ENCODE data around the gene DNAH2. TPM values are rescaled to one million over a fixed set of nuclear protein-coding genes. Genes with fewer than 3 reads are reported as not detected.
A peak's percentile ranks its signal among the peaks of the same experiment; 100 is the strongest.

DNAH2 gene
- total RNA-seq, result 0.31 TPM

DNA sequence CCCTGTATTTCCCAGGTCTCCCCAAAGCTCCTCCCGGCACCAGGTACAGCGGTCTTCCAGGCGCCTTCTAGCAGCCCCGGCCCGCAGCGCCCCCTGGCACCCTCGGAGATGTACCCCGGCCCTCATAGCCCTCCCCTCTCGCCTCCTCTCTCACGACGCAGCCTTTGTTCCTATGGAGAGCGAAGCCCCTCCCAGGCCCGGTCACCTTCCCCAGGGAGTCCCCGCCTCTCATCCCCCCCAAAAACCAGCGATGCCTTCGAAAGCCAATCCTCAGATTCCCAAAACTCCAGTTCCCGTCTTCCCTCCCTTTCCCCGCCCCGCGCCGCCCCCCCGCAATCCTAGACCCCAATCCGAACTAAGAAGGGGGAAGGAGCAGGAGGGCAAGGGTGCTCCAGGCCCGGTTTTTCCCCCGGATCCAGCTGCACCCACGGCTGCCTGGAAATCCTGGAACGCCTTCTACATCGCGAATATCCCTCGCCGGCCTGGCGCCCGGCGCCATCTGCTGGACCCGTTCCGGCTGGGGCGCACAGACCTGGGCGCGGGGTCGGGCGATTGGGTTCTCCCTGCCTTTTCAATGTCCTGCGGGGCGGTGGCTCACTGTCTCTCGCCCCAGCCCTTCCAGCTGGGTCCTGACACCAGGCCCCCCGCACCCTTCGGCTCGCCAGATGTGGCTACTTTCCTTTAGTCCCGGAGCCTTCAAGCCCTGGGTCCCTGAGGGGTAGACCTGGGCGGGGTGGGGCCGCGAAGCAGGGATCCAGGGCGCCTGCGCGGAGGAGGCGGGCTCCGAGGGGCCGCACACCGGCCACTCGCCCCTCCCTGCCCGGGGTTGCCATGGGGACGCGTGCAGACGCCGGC, at the start of gene DNAH2:
DNAH2 (plus strand) TSS at position 844 of the 855 bp plus-strand sequence. CDS start 1,991 bp downstream, outside the sequence.
- DNase-seq (ENCODE audit: low spot score) (peak; percentile 80), ATAC-seq (peak; percentile 84)
- intact Hi-C loops (cut with DNase I), result no loop called here

GRCh38 chr17:7668482-7668881, 49.1 kb upstream of the DNAH2 start:
- intact Hi-C loops (cut with DNase I), result no loop called here

GRCh38 chr17:7673239-7673638, 44.3 kb upstream of the DNAH2 start:
- no peak for ATAC-seq
- DNase-seq (ENCODE audit: low spot score), result no peak
- intact Hi-C loops (cut with DNase I), result no loop called here

More at GRCh38 chr17:7668482-7668881, 49.1 kb upstream of the DNAH2 start:
- no peak for ATAC-seq
- DNase-seq (ENCODE audit: low spot score), result no peak

DNA sequence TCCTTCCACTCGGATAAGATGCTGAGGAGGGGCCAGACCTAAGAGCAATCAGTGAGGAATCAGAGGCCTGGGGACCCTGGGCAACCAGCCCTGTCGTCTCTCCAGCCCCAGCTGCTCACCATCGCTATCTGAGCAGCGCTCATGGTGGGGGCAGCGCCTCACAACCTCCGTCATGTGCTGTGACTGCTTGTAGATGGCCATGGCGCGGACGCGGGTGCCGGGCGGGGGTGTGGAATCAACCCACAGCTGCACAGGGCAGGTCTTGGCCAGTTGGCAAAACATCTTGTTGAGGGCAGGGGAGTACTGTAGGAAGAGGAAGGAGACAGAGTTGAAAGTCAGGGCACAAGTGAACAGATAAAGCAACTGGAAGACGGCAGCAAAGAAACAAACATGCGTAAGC, 42.6 kb upstream of the DNAH2 start:
- intact Hi-C loops (cut with DNase I), result no loop called here
- DNase-seq (ENCODE audit: low spot score) (no peak), ATAC-seq (no peak)

DNA sequence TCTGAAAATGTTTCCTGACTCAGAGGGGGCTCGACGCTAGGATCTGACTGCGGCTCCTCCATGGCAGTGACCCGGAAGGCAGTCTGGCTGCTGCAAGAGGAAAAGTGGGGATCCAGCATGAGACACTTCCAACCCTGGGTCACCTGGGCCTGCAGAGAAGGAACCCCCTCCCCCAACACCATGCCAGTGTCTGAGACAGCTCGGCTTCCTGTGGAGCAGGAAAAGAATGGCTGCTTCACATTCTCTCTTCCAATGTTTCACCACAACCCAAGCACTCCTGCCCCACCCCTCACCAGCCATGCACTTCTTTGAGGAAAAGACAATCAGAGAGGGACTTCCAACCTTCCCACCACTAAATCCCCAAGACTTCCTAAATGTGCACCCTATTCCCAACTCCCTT, 41.0 kb upstream of the DNAH2 start:
- no peak for DNase-seq (ENCODE audit: low spot score)
- ATAC-seq, result no peak
- intact Hi-C loops (cut with DNase I), result no loop called here

DNA sequence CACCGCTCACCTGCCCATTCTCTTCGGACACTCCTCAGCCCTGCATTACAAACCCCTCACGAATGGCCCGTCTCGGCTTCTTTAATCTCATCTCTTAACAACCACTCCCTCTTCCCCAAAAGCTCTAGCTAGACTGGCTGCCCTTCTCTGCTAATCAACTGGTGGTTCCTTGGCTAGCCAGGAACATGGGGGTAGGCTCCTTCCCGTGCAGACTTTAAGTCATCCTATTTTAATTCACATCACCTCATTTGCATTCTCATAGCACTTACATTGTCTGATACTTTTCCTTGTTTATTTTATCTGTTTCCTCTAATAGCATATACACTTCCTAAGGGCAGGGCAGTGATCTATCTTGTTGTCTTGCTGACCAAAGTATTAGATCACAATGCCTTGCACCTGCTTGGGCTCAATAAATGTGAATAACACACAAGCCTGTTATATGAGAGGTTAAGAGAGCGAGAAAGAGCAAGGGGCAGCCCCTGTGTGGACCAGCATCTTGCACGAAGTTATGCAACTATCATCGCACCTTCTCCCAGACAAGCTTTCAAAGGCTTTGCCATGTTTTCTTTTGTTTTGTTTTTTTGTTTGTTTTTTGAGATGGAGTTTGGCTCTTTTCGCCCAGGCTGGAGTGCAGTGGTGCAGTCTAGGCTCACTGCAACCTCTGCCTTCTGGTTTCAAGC, 40.0 kb upstream of the DNAH2 start:
- intact Hi-C loops (cut with DNase I), result no loop called here
- ATAC-seq (no peak), DNase-seq (ENCODE audit: low spot score) (no peak)

DNA sequence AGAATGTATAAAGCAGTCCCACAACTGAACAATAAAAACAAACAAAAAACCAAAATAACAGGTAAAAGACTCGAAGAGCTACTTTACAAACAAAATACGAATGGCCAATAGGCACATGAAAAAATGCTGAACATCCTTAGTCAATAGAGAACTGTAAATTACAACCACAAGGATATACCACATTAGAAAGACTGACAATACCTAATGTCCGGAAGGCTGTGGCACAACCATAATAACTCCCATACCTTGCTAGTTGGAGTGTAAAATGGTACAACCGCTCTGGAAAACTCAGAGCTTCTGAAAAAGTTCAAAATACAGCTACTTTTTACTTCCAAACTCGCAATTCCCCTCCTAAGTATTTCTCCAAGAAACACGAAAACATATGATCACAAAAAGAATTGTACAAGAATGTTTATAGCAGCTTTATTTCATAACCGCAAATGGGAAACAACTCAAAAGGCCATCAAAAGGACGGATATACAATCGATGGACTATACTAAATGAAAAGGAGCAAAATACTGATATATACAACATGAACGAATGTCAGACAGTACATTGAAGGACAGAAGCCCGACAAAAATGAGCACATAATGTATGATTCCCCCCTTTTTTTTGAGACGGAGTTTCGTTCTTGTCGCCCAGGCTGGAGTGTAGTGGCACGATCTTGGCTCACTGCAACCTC, 32.6 kb upstream of the DNAH2 start:
- intact Hi-C loops (cut with DNase I), result loop anchor here (10.0 kb wide), 1 partner anchor 50 kb away; the partner anchor contains the start of gene SHBG
- no peak for DNase-seq (ENCODE audit: low spot score)
- no peak for ATAC-seq

GRCh38 chr17:7685533-7686221, 31.9 kb upstream of the DNAH2 start:
- intact Hi-C loops (cut with DNase I), result loop anchor here (10.0 kb wide), 1 partner anchor 51 kb away; the partner anchor contains the start of gene SHBG
- peak; percentile 91 for ATAC-seq

DNA sequence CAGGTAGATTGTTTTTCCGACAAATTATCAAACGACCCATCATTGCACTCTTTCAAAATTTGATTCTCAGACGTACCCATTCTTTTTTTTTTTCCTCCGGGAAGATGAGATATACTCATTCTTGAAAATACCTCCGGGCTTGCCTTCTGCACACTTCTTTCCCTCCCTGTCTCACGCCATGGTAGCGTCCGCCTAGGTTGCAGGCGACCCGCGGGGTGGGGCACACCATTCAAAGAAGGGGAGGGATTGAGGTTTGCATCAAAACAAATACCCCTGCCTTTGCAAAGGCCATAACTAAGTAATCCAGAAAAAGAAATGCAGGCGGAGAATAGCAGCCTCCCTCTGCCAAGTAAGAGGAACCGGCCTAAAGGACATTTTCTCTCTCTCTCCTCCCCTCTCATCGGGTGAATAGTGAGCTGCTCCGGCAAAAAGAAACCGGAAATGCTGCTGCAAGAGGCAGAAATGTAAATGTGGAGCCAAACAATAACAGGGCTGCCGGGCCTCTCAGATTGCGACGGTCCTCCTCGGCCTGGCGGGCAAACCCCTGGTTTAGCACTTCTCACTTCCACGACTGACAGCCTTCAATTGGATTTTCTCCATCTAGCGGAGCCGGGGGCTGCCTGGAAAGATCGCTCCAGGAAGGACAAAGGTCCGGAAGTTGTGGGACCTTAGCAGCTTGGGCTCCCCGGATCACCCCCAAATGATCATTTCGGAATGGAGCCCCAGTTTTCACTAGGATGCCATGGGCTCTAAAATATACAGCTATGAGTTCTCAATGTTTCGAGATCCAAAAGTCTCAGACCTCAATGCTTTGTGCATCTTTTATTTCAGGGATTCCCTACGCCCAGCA, 31.1 kb upstream of the DNAH2 start:
- DNase-seq (ENCODE audit: low spot score) (peak; percentile 83), ATAC-seq (peak; percentile 75)
- intact Hi-C loops (cut with DNase I), result loop anchor here (10.0 kb wide), 1 partner anchor 52 kb away; the partner anchor contains the start of gene SHBG

More at GRCh38 chr17:7685533-7686221, 31.9 kb upstream of the DNAH2 start:
- peak; percentile 96 for DNase-seq (ENCODE audit: low spot score)

DNA sequence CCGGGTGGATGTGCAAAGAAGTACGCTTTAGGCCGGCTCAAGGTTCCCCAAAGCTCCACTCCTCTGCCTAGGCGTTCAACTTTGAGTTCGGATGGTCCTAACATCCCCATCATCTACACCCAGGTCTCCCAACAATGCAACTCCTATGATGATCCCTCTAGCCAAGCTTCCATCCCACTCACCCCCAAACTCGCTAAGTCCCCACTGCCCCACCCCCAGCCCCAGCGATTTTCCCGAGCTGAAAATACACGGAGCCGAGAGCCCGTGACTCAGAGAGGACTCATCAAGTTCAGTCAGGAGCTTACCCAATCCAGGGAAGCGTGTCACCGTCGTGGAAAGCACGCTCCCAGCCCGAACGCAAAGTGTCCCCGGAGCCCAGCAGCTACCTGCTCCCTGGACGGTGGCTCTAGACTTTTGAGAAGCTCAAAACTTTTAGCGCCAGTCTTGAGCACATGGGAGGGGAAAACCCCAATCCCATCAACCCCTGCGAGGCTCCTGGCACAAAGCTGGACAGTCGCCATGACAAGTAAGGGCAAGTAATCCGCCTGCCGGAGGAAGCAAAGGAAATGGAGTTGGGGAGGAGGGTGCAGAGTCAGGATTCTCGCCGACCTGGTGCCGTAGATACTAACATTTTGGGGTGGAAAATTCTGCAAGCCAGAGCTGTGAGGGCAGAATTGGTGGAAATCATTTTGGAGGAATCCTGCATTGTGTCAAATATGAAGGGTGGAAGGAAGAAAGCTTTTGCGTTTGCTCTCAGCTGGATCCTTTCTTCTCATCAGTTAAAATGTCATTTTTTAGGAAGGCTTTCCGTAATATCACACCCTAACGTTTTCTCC, 30.3 kb upstream of the DNAH2 start, which contains the start of gene TP53:
TP53 (minus strand) TSS at position 419 of the 836 bp plus-strand sequence. CDS start 10,896 bp downstream, outside the sequence.
- intact Hi-C loops (cut with DNase I), result loop anchor here (10.0 kb wide), 1 partner anchor 52 kb away; the partner anchor contains the start of gene SHBG
- DNase-seq (ENCODE audit: low spot score), result peak; percentile 91
- peak; percentile 86 for ATAC-seq

GRCh38 chr17:7687908-7688807, 29.4 kb upstream of the DNAH2 start, which contains the start of gene WRAP53:
WRAP53 (plus strand) TSS chr17:7688477; CDS start chr17:7688649, 172 bp downstream.
- intact Hi-C loops (cut with DNase I), result loop anchor here (10.0 kb wide), 1 partner anchor 53 kb away; the partner anchor contains the start of gene SHBG
- peak; percentile 95 for ATAC-seq

GRCh38 chr17:7688808-7689316, 28.7 kb upstream of the DNAH2 start:
- no peak for DNase-seq (ENCODE audit: low spot score)
- intact Hi-C loops (cut with DNase I), result loop anchor here (10.0 kb wide), 1 partner anchor 54 kb away; the partner anchor contains the start of gene SHBG

More at GRCh38 chr17:7687908-7688807, 29.4 kb upstream of the DNAH2 start, which contains the start of gene WRAP53:
- peak; percentile 97 for DNase-seq (ENCODE audit: low spot score)

DNA sequence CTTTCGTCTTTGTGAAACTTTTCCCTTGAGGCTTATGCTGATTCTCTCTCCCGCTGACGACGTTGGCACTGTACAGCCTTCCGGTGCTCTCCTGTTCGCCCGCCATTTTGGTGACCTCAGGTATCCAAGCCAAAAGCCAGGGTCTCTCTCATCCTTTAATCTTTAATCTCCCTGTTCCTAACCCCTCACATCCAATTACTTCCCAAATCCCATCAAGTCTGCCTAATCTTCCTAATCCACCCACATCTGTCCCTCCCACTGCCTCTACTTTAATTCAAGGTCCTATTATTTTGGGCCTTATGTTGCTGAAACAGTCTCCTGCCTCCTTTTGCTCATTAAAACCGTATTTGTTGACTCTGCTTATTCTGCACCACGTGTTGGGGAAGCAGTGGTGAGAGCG, 22.0 kb upstream of the DNAH2 start:
- DNase-seq (ENCODE audit: low spot score), result no peak
- no peak for ATAC-seq
- intact Hi-C loops (cut with DNase I), result no loop called here

More at GRCh38 chr17:7688808-7689316, 28.7 kb upstream of the DNAH2 start:
- ATAC-seq, result no peak

GRCh38 chr17:7697828-7698588, 19.5 kb upstream of the DNAH2 start:
- no peak for DNase-seq (ENCODE audit: low spot score)

More at GRCh38 chr17:7697828-7698588, 19.5 kb upstream of the DNAH2 start:
- no peak for ATAC-seq
- intact Hi-C loops (cut with DNase I), result no loop called here

Measured in sciatic nerve (tissue), 2 donors.